Measurements from ENCODE around the gene P4HA1. TPM values are rescaled to one million over a fixed set of nuclear protein-coding genes. Genes with fewer than 3 reads are reported as not detected.

Gene P4HA1
- total and polyA plus RNA-seq, 9 of the 15 experiments (the other 6 are each of a cell fraction or from before 2014, with no cell fraction given), result 20.2 to 177 (median 28.6) TPM

DNA sequence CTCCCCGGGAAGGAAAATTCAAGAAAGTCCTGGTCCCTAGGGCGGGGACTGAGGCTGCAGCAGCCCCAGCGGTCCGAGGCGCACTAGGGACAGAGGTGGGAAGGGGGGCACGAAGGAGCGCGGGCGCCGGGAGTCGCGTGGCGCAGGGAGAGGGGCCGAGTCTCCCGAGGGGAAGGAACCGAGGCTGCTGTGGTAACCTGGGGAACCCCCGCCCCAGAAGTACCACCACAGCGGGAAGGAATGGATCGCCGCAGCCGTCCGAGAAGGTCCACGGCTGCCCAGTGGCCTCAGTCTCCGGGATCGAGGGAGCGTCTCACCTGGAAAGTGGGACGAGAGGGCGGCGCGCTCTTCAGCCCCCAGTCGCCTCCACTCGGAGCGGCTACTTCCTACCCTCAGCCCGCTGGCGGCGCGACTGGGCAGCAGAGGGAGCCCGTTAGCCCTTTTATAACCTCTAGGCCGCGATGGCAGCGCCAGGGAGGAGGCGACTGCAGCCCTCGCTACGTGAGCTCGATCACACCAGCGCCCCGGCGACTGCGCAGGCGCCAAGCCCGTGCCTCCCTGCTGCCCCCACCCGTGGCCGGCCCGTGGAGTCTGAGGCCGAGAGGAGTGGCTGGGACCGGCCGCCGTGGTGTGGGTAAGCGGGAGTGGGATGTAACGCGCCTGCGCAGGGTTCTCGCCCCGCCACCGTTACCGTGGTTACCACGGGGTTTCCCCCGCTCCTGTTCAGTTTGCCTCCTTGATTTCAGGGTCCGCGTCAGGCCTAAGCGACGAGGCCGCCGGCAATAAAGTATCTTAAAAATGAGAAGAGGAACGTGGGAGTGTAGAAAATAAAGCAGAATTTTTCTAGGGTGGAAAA lies at the start of gene P4HA1 (continued):
- TF ChIP-seq, protein P1, sequence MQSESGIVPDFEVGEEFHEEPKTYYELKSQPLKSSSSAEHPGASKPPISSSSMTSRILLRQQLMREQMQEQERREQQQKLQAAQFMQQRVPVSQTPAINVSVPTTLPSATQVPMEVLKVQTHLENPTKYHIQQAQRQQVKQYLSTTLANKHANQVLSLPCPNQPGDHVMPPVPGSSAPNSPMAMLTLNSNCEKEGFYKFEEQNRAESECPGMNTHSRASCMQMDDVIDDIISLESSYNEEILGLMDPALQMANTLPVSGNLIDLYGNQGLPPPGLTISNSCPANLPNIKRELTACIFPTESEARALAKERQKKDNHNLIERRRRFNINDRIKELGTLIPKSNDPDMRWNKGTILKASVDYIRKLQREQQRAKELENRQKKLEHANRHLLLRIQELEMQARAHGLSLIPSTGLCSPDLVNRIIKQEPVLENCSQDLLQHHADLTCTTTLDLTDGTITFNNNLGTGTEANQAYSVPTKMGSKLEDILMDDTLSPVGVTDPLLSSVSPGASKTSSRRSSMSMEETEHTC (IDR thresholded peaks at IDR 0.05), result no peak
- no peak for TF ChIP-seq YBX1 (IDR thresholded peaks at IDR 0.05)
- TF ChIP-seq ZNF316 (IDR thresholded peaks at IDR 0.05), result peak; percentile 24
- no peak for TF ChIP-seq HNRNPLL (IDR thresholded peaks at IDR 0.05; ENCODE audit: low read depth, low read length, poor library complexity, severe bottlenecking)
- TF ChIP-seq XRCC3 (IDR thresholded peaks at IDR 0.05), result no peak
- TF ChIP-seq CEBPG (CRISPR knock-in tag; IDR thresholded peaks at IDR 0.05), result no peak
- TF ChIP-seq CEBPG (tag; conservative IDR thresholded peaks at IDR 0.05 in 1 of 2, IDR thresholded peaks at IDR 0.05 in 1 of 2), result no peak
- no peak for TF ChIP-seq SAFB2 (IDR thresholded peaks at IDR 0.05; ENCODE audit: borderline replicate concordance, low read depth, low read length, severe bottlenecking)
- TF ChIP-seq, protein P2, sequence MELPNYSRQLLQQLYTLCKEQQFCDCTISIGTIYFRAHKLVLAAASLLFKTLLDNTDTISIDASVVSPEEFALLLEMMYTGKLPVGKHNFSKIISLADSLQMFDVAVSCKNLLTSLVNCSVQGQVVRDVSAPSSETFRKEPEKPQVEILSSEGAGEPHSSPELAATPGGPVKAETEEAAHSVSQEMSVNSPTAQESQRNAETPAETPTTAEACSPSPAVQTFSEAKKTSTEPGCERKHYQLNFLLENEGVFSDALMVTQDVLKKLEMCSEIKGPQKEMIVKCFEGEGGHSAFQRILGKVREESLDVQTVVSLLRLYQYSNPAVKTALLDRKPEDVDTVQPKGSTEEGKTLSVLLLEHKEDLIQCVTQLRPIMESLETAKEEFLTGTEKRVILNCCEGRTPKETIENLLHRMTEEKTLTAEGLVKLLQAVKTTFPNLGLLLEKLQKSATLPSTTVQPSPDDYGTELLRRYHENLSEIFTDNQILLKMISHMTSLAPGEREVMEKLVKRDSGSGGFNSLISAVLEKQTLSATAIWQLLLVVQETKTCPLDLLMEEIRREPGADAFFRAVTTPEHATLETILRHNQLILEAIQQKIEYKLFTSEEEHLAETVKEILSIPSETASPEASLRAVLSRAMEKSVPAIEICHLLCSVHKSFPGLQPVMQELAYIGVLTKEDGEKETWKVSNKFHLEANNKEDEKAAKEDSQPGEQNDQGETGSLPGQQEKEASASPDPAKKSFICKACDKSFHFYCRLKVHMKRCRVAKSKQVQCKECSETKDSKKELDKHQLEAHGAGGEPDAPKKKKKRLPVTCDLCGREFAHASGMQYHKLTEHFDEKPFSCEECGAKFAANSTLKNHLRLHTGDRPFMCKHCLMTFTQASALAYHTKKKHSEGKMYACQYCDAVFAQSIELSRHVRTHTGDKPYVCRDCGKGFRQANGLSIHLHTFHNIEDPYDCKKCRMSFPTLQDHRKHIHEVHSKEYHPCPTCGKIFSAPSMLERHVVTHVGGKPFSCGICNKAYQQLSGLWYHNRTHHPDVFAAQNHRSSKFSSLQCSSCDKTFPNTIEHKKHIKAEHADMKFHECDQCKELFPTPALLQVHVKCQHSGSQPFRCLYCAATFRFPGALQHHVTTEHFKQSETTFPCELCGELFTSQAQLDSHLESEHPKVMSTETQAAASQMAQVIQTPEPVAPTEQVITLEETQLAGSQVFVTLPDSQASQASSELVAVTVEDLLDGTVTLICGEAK (IDR thresholded peaks at IDR 0.05), result peak; percentile 22; the same call in 1 of the 2 replicates
- TF ChIP-seq, protein P2 (CRISPR knock-in tag; IDR thresholded peaks at IDR 0.05), result no peak
- 0 out of 2 replicates have a peak, but pooled peaks have one; percentile 16 for TF ChIP-seq ETV1 (tag; conservative IDR thresholded peaks at IDR 0.05; ENCODE audit: low read depth)
- 0 out of 2 replicates have a peak, but pooled peaks have one; percentile 9 for TF ChIP-seq HCFC1 (IDR thresholded peaks at IDR 0.05; ENCODE audit: low read depth, low read length)
- TF ChIP-seq, protein P3, sequence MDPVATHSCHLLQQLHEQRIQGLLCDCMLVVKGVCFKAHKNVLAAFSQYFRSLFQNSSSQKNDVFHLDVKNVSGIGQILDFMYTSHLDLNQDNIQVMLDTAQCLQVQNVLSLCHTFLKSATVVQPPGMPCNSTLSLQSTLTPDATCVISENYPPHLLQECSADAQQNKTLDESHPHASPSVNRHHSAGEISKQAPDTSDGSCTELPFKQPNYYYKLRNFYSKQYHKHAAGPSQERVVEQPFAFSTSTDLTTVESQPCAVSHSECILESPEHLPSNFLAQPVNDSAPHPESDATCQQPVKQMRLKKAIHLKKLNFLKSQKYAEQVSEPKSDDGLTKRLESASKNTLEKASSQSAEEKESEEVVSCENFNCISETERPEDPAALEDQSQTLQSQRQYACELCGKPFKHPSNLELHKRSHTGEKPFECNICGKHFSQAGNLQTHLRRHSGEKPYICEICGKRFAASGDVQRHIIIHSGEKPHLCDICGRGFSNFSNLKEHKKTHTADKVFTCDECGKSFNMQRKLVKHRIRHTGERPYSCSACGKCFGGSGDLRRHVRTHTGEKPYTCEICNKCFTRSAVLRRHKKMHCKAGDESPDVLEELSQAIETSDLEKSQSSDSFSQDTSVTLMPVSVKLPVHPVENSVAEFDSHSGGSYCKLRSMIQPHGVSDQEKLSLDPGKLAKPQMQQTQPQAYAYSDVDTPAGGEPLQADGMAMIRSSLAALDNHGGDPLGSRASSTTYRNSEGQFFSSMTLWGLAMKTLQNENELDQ (CRISPR knock-in tag; IDR thresholded peaks at IDR 0.05; ENCODE audit: borderline replicate concordance), result no peak
- TF ChIP-seq ZNF311 (CRISPR knock-in tag; IDR thresholded peaks at IDR 0.05), result 0 out of 2 replicates have a peak, but pooled peaks have one; percentile 52
